Mucosa of rectum (tissue), 2 donors: ENCODE results near the gene SYT12.
A peak's percentile ranks its signal among the peaks of the same experiment; 100 is the strongest.

Experiments used
- H3K27ac ChIP-seq, 2 donors: one replicate each; pipeline ENCODE4 v1.7.0; 2013; ENCODE audit warnings: inconsistent platforms in 2 of 2, low read depth in 2 of 2, low read length in 2 of 2
- H3K27me3 ChIP-seq, 2 donors: one replicate each; pipeline ENCODE4 v1.7.0; 2013; ENCODE audit warnings: low read length in 2 of 2; ENCODE audit not compliant: control insufficient read depth in 2 of 2, insufficient read depth in 2 of 2
- H3K36me3 ChIP-seq, 2 donors: one replicate each; pipeline ENCODE4 v1.7.0; 2013; ENCODE audit warnings: low read length in 2 of 2; ENCODE audit not compliant: control insufficient read depth in 2 of 2, insufficient read depth in 2 of 2
- H3K4me1 ChIP-seq, 2 donors: one replicate each; pipeline ENCODE4 v1.7.0; 2013; ENCODE audit warnings: low read length in 2 of 2, mild to moderate bottlenecking in 1 of 2; ENCODE audit not compliant: control insufficient read depth in 2 of 2, insufficient read depth in 2 of 2
- H3K4me3 ChIP-seq, 2 donors: one replicate each; pipeline ENCODE4 v1.7.0; 2013; ENCODE audit warnings: low read length in 2 of 2
- H3K9ac ChIP-seq, 2 donors: one replicate each; pipeline ENCODE4 v1.7.0; 2013; ENCODE audit warnings: low read length in 2 of 2, low read depth in 1 of 2, mild to moderate bottlenecking in 1 of 2
- H3K9me3 ChIP-seq, 2 donors: one replicate each; pipeline ENCODE4 v1.7.0; 2013; ENCODE audit warnings: low read length in 2 of 2; ENCODE audit not compliant: control insufficient read depth in 2 of 2
- donor health status: healthy.
- donor health status: Normal muscosa, but diverticular disease.

The SYT12 gene

DNA sequence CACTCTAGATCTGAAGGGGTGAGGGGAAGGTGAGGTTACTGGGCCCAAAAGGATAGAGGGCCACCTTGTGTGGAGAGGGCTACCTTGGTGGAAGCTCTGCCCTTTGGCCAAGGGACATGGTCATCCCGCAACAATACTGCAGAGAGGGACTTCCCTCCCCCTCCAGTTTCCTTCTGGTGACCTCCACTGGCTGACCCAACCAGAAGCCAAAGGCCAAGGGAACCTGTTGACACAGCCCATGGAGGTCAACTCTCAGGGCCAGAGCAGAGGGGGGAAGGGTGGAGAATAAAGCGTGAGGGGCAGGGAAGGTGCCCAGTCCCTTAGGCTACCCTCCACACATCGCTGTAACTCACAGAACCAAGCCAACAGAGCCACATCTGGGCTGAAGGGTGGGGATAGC lies 18.7 kb downstream of the SYT12 start:
- H3K27ac ChIP-seq = no peak overlapping the region
- H3K9me3 ChIP-seq = no peaks in the 10 kb centered on the region
- H3K27me3 ChIP-seq = peaks cover 0 to 7% of the 10 kb centered on the region in 2 donors
- no peak overlapping the region for H3K9ac ChIP-seq
- H3K4me3 ChIP-seq = no peak overlapping the region
- H3K4me1 ChIP-seq = no peaks in the 10 kb centered on the region
- H3K36me3 ChIP-seq = no peaks in the 10 kb centered on the region

DNA sequence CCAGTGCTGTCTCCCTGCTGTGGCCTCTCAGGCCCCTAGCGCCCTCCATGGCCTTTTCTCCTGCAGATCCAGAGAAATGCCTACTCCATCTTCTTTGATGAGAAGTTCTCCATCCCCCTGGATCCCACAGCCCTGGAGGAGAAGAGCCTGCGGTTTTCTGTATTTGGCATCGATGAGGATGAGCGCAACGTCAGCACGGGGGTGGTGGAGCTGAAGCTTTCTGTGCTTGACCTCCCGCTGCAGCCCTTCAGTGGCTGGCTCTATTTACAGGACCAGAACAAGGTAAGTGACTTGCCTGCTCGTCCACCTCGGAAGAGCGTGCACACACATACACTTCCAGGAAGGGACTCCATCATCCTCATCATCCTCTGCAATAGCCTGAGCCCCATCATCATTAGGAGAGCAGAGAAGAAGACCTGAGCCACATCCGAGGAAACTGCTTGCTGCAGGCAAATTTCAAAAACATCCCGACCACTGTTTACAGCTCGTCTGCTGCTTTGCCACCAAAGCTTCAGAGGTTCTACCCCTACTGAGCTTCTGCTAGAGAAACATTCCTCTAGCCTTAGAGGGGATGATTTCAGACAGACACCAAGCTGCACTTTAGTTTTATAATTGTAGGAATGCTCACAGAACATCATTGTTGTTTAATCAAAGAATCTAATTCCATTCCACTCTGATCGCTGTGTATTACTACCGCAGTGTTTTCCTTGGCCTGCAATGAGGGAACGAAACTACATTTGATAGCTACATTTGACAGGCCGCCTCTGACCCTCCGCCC lies 20.8 kb downstream of the SYT12 start:
- no peak overlapping the region for H3K4me3 ChIP-seq
- H3K27me3 ChIP-seq = peaks cover 0 to 7% of the 10 kb centered on the region in 2 donors
- no peaks in the 10 kb centered on the region for H3K4me1 ChIP-seq
- no peak overlapping the region for H3K9ac ChIP-seq
- no peaks in the 10 kb centered on the region for H3K36me3 ChIP-seq
- no peaks in the 10 kb centered on the region for H3K9me3 ChIP-seq
- H3K27ac ChIP-seq = no peak overlapping the region

GRCh38 chr11:67044496-67044895 lies 21.6 kb downstream of the SYT12 start:
- Histone ChIP-seq H3K36me3 (no peaks in the 10 kb centered on the region), H3K4me1 (no peaks in the 10 kb centered on the region), H3K27ac (no peak overlapping the region), H3K9ac (no peak overlapping the region), H3K4me3 (no peak overlapping the region), H3K9me3 (no peaks in the 10 kb centered on the region), H3K27me3 (peaks cover 0 to 7% of the 10 kb centered on the region in 2 donors)

GRCh38 chr11:67045314-67045713 lies 22.4 kb downstream of the SYT12 start:
- peaks cover 0 to 7% of the 10 kb centered on the region in 2 donors for H3K27me3 ChIP-seq
- no peaks in the 10 kb centered on the region for H3K36me3 ChIP-seq
- H3K9ac ChIP-seq = no peak overlapping the region
- no peaks in the 10 kb centered on the region for H3K4me1 ChIP-seq
- no peak overlapping the region for H3K27ac ChIP-seq
- no peak overlapping the region for H3K4me3 ChIP-seq
- no peaks in the 10 kb centered on the region for H3K9me3 ChIP-seq

DNA sequence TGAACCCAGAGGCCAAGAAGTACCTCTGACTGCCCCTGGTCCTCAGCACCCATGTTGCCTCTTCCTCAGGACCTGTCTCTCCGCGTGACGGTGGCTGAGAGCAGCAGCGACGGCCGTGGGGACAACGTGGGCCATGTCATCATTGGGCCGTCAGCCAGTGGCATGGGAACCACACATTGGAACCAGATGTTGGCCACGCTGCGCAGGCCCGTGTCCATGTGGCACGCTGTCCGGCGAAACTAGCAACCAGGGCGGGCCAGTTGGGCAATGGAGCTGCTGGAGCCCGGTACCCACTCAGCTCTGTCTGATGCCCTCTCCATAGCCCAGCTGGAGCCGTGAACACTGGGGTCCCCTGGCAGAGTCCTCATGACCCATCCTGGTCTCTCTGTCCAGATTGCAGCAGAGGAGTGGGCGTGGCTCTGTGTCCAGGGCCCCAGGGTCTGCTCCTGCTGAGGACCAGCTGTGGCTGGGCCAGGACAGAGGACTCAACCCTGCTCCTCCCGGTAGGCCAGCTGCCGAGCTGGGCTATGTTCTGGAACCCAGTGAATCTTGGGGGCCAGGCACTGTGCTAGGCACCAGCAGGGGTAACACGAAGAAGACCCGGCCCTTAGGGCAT lies 25.7 kb downstream of the SYT12 start:
- H3K36me3 ChIP-seq = no peaks in the 10 kb centered on the region
- H3K9me3 ChIP-seq = no peaks in the 10 kb centered on the region
- H3K9ac ChIP-seq = no peak overlapping the region
- H3K4me3 ChIP-seq = no peak overlapping the region
- H3K4me1 ChIP-seq = peaks cover 0 to under 1% of the 10 kb centered on the region in 2 donors
- no peak overlapping the region for H3K27ac ChIP-seq
- no peaks in the 10 kb centered on the region for H3K27me3 ChIP-seq

DNA sequence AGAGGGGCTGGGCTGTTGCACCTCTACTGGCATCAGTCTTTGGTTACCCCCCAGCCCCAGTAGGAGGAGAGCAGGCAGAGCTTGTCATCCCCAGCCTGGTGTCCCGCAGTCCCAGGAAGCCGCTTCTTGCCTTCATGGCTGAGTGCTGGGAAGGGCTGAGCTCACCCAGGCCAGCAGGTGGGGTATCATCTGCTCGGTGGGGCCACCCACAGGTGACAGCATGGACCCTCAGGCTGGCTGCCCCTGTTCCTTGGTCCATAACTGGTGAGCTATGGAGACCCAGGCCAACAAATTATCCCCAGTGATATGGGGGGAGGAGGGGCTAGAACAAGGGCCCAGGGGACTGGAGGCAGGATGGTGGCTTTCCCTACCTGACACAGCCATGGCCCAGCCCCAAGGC lies 27.2 kb downstream of the SYT12 start:
- H3K36me3 ChIP-seq = no peaks in the 10 kb centered on the region
- H3K27ac ChIP-seq = no peak overlapping the region
- H3K4me3 ChIP-seq = no peak overlapping the region
- no peak overlapping the region for H3K9ac ChIP-seq
- H3K27me3 ChIP-seq = no peaks in the 10 kb centered on the region
- H3K4me1 ChIP-seq = peaks cover 11 to 15% of the 10 kb centered on the region in 2 donors
- no peaks in the 10 kb centered on the region for H3K9me3 ChIP-seq

- Histone ChIP-seq H3K4me3 (no peak overlapping the region), H3K4me1 (peaks cover 23 to 26% of the 10 kb centered on the region in 2 donors), H3K36me3 (no peaks in the 10 kb centered on the region), H3K9me3 (no peaks in the 10 kb centered on the region), H3K9ac (no peak overlapping the region), H3K27me3 (no peaks in the 10 kb centered on the region), H3K27ac (no peak overlapping the region)
These were observed 28.4 kb downstream of the SYT12 start for GRCh38 chr11:67051180-67051893.

DNA sequence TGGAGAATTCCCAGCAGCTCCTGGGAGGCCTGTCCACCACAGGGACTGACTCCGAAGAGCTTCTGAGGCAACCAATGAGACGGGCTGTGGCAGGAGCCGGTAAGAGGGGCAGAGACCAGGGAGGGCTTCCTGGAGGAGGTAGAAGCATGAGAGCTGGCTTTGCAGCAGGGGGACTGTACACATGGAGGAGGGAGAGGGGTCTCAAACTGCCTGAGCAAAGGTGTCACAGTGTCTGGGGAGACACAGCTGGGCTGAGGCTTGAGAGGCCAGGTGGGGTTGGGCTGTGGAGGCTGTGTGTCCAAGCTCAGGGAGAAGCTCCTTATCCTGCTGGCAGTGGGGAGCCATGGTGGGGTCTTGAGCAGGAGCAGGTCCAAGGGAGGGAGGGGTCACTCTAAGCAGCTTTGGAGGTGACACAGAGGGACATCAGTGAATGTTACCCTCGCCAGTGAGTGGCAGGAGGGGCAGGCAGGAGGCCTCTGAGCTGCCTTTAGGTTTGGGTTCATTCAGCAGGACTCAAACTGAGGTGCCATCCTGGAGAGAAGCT lies 29.1 kb downstream of the SYT12 start:
- Histone ChIP-seq H3K9me3 (no peaks in the 10 kb centered on the region), H3K27me3 (no peaks in the 10 kb centered on the region), H3K4me1 (peaks cover 24 to 28% of the 10 kb centered on the region in 2 donors), H3K9ac (no peak overlapping the region), H3K27ac (no peak overlapping the region), H3K36me3 (no peaks in the 10 kb centered on the region), H3K4me3 (no peak overlapping the region)

DNA sequence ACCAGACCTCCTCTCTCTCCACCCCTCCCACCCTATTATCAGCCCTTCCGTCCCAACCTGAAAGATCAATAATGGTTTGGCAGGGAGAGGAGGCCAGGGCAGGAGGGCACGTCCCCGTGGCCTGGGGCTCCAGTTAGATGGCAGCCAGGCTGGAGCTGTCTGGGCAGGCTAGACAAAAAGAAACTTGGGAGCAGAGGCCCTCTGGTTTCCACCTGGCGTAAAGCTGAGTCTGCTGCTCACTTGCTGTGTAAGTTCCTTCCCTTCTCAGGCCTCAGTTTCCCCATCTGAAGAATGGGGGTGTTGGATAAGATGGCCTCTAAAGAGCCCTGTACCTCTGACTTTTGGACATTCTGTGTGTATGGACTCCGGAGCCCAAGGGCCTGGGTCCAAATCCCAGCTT lies 30.0 kb downstream of the SYT12 start:
- Histone ChIP-seq H3K27me3 (peaks cover 0 to 4% of the 10 kb centered on the region in 2 donors), H3K4me1 (peaks cover 24 to 28% of the 10 kb centered on the region in 2 donors), H3K9ac (no peak overlapping the region), H3K9me3 (no peaks in the 10 kb centered on the region), H3K4me3 (no peak overlapping the region), H3K27ac (no peak overlapping the region), H3K36me3 (no peaks in the 10 kb centered on the region)

DNA sequence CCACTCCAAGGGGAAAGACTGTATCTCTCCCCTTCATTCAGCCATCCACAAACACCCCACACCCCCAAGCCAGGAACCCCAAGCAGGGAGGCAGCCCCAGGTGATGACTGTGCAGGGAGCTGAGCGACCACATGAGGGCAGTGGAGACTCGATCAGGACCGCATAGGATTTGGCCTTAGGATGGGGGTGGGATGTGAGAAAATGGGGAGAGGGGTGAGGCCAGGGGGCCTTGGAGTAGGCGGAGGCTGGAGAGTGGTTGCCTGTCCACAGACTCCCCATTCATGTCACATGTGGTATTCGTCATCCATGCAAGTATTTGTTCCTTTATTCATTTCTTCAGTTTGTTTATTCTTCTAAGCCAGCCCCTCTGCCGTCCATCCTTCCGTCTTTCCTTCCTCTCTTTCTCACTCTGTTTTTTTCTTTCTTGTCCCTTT lies 31.0 kb downstream of the SYT12 start:
- H3K4me3 ChIP-seq = no peak overlapping the region
- H3K27me3 ChIP-seq = peaks cover 4% of the 10 kb centered on the region in 2 donors
- H3K4me1 ChIP-seq = peaks cover 24 to 28% of the 10 kb centered on the region in 2 donors
- H3K9ac ChIP-seq = no peak overlapping the region
- peak overlapping the region in 1 of 2 donors; percentile 34 for H3K27ac ChIP-seq
- H3K9me3 ChIP-seq = no peaks in the 10 kb centered on the region
- no peaks in the 10 kb centered on the region for H3K36me3 ChIP-seq
